H1 (cell line): ENCODE results near the gene TMEM271. TPM values are rescaled to one million over a fixed set of nuclear protein-coding genes. Genes with fewer than 3 reads are reported as not detected.

Source experiments
- ATF3 ChIP-seq: IDR thresholded peaks from 2 replicates; pipeline ENCODE4 v1.6.1; 2011; ENCODE audit warnings: low read depth, mild to moderate bottlenecking, low read length; ENCODE audit not compliant: insufficient read depth
- CEBPB ChIP-seq: IDR thresholded peaks from 2 replicates; pipeline ENCODE4 v1.6.1; 2012; ENCODE audit warnings: low read depth, low read length
- CHD1 ChIP-seq: IDR thresholded peaks from 2 replicates; pipeline ENCODE4 v1.6.1; 2012; ENCODE audit warnings: low read depth, low read length, improper control_type of control experiment
- CHD2 ChIP-seq: IDR thresholded peaks from 2 replicates; pipeline ENCODE4 v1.6.1; 2012; ENCODE audit warnings: low read length, improper control_type of control experiment
- JUND ChIP-seq: IDR thresholded peaks from 2 replicates; pipeline ENCODE4 v1.6.1; 2011; ENCODE audit warnings: mild to moderate bottlenecking, improper control_type of control experiment, low read length
- MAX ChIP-seq: IDR thresholded peaks from 2 replicates; pipeline ENCODE4 v1.6.1; 2012; ENCODE audit warnings: inconsistent platforms
- RXRA ChIP-seq: IDR thresholded peaks from 2 replicates; pipeline ENCODE4 v1.6.1; 2011; ENCODE audit warnings: low read depth, mild to moderate bottlenecking, low read length, moderate library complexity; ENCODE audit not compliant: insufficient read depth
- SIN3A ChIP-seq, 2 experiments: IDR thresholded peaks in 1 of 2; conservative IDR thresholded peaks in 1 of 2; 2 replicates each; pipeline ENCODE4 v1.6.1; 2011 to 2012; ENCODE audit warnings: low read length in 2 of 2, improper control_type of control experiment in 1 of 2, low read depth in 1 of 2, mild to moderate bottlenecking in 1 of 2
- SP2 ChIP-seq: IDR thresholded peaks from 2 replicates; pipeline ENCODE4 v1.6.1; 2012; ENCODE audit warnings: mild to moderate bottlenecking, low read length, inconsistent platforms
- TAF1 ChIP-seq: IDR thresholded peaks from 2 replicates; pipeline ENCODE4 v1.6.1; 2011; ENCODE audit warnings: mild to moderate bottlenecking, low read depth, low read length
- polyA plus RNA-seq, 7 experiments: library from polyadenylated mRNA; depleted of rRNA in 3 of 7; stranded (reverse) in 5 of 7; unstranded in 2 of 7; fragments of >200 nt in 5 of 7; fragments of 200-250 nt in 2 of 7; gene quantifications; 1 replicate in 5 of 7; 2 replicates in 1 of 7; 4 replicates in 1 of 7; pipeline versions ENCODE4 v1.2.1 to v1.2.3, GENCODE V29; 2011 to 2013; ENCODE audit warnings: missing spikeins in 2 of 7, mixed read lengths in 2 of 7
- total RNA-seq: library from RNA; stranded (reverse); fragmentation: NEBNext Ultra II Directional; extraction: Animal tissue kit (Norgen Biotek cat#: 25700); gene quantifications from 2 replicates; pipeline ENCODE4 v1.2.1, GENCODE V29; 2021
- TF ChIP-seq, protein P1 (sequence below): fragments of 300-600 bp; sonication (generic); IDR thresholded peaks from 2 replicates; pipeline ENCODE4 v1.7.1; 2012; ENCODE audit warnings: low read length, moderate library complexity, mild to moderate bottlenecking, inconsistent platforms; ENCODE audit not compliant: insufficient replicate concordance

TMEM271 gene
- total and polyA plus RNA-seq, 2 of the 8 experiments (the other 6 are each of a cell fraction or from before 2014, with no cell fraction given): 0.08 to 0.35 TPM

- TF ChIP-seq, protein P1, sequence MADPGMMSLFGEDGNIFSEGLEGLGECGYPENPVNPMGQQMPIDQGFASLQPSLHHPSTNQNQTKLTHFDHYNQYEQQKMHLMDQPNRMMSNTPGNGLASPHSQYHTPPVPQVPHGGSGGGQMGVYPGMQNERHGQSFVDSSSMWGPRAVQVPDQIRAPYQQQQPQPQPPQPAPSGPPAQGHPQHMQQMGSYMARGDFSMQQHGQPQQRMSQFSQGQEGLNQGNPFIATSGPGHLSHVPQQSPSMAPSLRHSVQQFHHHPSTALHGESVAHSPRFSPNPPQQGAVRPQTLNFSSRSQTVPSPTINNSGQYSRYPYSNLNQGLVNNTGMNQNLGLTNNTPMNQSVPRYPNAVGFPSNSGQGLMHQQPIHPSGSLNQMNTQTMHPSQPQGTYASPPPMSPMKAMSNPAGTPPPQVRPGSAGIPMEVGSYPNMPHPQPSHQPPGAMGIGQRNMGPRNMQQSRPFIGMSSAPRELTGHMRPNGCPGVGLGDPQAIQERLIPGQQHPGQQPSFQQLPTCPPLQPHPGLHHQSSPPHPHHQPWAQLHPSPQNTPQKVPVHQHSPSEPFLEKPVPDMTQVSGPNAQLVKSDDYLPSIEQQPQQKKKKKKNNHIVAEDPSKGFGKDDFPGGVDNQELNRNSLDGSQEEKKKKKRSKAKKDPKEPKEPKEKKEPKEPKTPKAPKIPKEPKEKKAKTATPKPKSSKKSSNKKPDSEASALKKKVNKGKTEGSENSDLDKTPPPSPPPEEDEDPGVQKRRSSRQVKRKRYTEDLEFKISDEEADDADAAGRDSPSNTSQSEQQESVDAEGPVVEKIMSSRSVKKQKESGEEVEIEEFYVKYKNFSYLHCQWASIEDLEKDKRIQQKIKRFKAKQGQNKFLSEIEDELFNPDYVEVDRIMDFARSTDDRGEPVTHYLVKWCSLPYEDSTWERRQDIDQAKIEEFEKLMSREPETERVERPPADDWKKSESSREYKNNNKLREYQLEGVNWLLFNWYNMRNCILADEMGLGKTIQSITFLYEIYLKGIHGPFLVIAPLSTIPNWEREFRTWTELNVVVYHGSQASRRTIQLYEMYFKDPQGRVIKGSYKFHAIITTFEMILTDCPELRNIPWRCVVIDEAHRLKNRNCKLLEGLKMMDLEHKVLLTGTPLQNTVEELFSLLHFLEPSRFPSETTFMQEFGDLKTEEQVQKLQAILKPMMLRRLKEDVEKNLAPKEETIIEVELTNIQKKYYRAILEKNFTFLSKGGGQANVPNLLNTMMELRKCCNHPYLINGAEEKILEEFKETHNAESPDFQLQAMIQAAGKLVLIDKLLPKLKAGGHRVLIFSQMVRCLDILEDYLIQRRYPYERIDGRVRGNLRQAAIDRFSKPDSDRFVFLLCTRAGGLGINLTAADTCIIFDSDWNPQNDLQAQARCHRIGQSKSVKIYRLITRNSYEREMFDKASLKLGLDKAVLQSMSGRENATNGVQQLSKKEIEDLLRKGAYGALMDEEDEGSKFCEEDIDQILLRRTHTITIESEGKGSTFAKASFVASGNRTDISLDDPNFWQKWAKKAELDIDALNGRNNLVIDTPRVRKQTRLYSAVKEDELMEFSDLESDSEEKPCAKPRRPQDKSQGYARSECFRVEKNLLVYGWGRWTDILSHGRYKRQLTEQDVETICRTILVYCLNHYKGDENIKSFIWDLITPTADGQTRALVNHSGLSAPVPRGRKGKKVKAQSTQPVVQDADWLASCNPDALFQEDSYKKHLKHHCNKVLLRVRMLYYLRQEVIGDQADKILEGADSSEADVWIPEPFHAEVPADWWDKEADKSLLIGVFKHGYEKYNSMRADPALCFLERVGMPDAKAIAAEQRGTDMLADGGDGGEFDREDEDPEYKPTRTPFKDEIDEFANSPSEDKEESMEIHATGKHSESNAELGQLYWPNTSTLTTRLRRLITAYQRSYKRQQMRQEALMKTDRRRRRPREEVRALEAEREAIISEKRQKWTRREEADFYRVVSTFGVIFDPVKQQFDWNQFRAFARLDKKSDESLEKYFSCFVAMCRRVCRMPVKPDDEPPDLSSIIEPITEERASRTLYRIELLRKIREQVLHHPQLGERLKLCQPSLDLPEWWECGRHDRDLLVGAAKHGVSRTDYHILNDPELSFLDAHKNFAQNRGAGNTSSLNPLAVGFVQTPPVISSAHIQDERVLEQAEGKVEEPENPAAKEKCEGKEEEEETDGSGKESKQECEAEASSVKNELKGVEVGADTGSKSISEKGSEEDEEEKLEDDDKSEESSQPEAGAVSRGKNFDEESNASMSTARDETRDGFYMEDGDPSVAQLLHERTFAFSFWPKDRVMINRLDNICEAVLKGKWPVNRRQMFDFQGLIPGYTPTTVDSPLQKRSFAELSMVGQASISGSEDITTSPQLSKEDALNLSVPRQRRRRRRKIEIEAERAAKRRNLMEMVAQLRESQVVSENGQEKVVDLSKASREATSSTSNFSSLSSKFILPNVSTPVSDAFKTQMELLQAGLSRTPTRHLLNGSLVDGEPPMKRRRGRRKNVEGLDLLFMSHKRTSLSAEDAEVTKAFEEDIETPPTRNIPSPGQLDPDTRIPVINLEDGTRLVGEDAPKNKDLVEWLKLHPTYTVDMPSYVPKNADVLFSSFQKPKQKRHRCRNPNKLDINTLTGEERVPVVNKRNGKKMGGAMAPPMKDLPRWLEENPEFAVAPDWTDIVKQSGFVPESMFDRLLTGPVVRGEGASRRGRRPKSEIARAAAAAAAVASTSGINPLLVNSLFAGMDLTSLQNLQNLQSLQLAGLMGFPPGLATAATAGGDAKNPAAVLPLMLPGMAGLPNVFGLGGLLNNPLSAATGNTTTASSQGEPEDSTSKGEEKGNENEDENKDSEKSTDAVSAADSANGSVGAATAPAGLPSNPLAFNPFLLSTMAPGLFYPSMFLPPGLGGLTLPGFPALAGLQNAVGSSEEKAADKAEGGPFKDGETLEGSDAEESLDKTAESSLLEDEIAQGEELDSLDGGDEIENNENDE: no peak
- TF ChIP-seq MAX (no peak), SIN3A (conservative IDR thresholded peaks at IDR 0.05 in 1 of 2, IDR thresholded peaks at IDR 0.05 in 1 of 2; ENCODE audit: low read depth in 1 of 2, low read length in 2 of 2) (no peak), CEBPB (no peak), JUND (no peak), CHD2 (no peak), CHD1 (no peak), TAF1 (no peak), RXRA (no peak), ATF3 (no peak), SP2 (no peak)
Measured at GRCh38 chr4:535924-536281, 40.2 kb downstream of the TMEM271 start (continued).
